ENCODE results near the gene ULK1. TPM values are rescaled to one million over a fixed set of nuclear protein-coding genes. Genes with fewer than 3 reads are reported as not detected.

The ULK1 gene
- total RNA-seq, 1 donor from 2014 or later = 25.3 TPM

GRCh38 chr12:131912518-131913274 lies 18.3 kb downstream of the ULK1 start:
- Mint-ChIP-seq H3K27ac (no peak overlapping the region), H3K27me3 (no peaks in the 10 kb centered on the region), H3K4me1 (no peaks in the 10 kb centered on the region), H3K4me3 (no peak overlapping the region), H3K36me3 (ENCODE audit: low read depth) (peaks cover 3% of the 10 kb centered on the region), H3K9me3 (no peaks in the 10 kb centered on the region)
- intact Hi-C loops (cut with micrococcal nuclease) = no loop called here
- DNase-seq = no peak

GRCh38 chr12:131913666-131914065 lies 19.2 kb downstream of the ULK1 start:
- Mint-ChIP-seq H3K4me3 (no peak overlapping the region), H3K27ac (no peak overlapping the region), H3K4me1 (no peaks in the 10 kb centered on the region), H3K36me3 (ENCODE audit: low read depth) (peaks cover 3% of the 10 kb centered on the region), H3K9me3 (no peaks in the 10 kb centered on the region), H3K27me3 (no peaks in the 10 kb centered on the region)
- no peak for DNase-seq
- intact Hi-C loops (cut with micrococcal nuclease) = no loop called here

GRCh38 chr12:131914179-131914702 lies 19.8 kb downstream of the ULK1 start:
- Mint-ChIP-seq H3K9me3 (no peaks in the 10 kb centered on the region), H3K4me1 (no peaks in the 10 kb centered on the region), H3K27ac (no peak overlapping the region), H3K36me3 (ENCODE audit: low read depth) (no peaks in the 10 kb centered on the region), H3K27me3 (no peaks in the 10 kb centered on the region), H3K4me3 (no peak overlapping the region)
- no peak for DNase-seq
- intact Hi-C loops (cut with micrococcal nuclease) = no loop called here

GRCh38 chr12:131915000-131915689 lies 20.7 kb downstream of the ULK1 start:
- H3K4me1 Mint-ChIP-seq = no peaks in the 10 kb centered on the region
- DNase-seq = no peak
- no peak overlapping the region for H3K4me3 Mint-ChIP-seq
- H3K36me3 Mint-ChIP-seq (ENCODE audit: low read depth) = no peaks in the 10 kb centered on the region
- intact Hi-C loops (cut with micrococcal nuclease) = no loop called here
- H3K27ac Mint-ChIP-seq = no peak overlapping the region
- no peaks in the 10 kb centered on the region for H3K9me3 Mint-ChIP-seq
- no peaks in the 10 kb centered on the region for H3K27me3 Mint-ChIP-seq

GRCh38 chr12:131915823-131916222 lies 21.4 kb downstream of the ULK1 start:
- DNase-seq = no peak
- Mint-ChIP-seq H3K4me1 (no peaks in the 10 kb centered on the region), H3K27ac (no peak overlapping the region), H3K9me3 (no peaks in the 10 kb centered on the region), H3K4me3 (no peak overlapping the region), H3K27me3 (no peaks in the 10 kb centered on the region), H3K36me3 (ENCODE audit: low read depth) (no peaks in the 10 kb centered on the region)
- intact Hi-C loops (cut with micrococcal nuclease) = no loop called here

- Mint-ChIP-seq H3K27me3 (no peaks in the 10 kb centered on the region), H3K36me3 (ENCODE audit: low read depth) (no peaks in the 10 kb centered on the region), H3K27ac (no peak overlapping the region), H3K4me3 (no peak overlapping the region), H3K4me1 (no peaks in the 10 kb centered on the region), H3K9me3 (no peaks in the 10 kb centered on the region)
- intact Hi-C loops (cut with micrococcal nuclease) = no loop called here
- DNase-seq = no peak
These were observed 22.1 kb downstream of the ULK1 start for GRCh38 chr12:131916306-131917138.

GRCh38 chr12:131917139-131917710 lies 22.8 kb downstream of the ULK1 start:
- Mint-ChIP-seq H3K4me1 (no peaks in the 10 kb centered on the region), H3K9me3 (no peaks in the 10 kb centered on the region), H3K27me3 (no peaks in the 10 kb centered on the region), H3K4me3 (no peak overlapping the region), H3K27ac (no peak overlapping the region), H3K36me3 (ENCODE audit: low read depth) (peaks cover 2% of the 10 kb centered on the region)
- intact Hi-C loops (cut with micrococcal nuclease) = no loop called here
- DNase-seq = no peak

- intact Hi-C loops (cut with micrococcal nuclease) = no loop called here
- Mint-ChIP-seq H3K27ac (no peak overlapping the region), H3K4me3 (no peak overlapping the region), H3K9me3 (no peaks in the 10 kb centered on the region), H3K4me1 (no peaks in the 10 kb centered on the region), H3K36me3 (ENCODE audit: low read depth) (peaks cover 2% of the 10 kb centered on the region), H3K27me3 (no peaks in the 10 kb centered on the region)
- no peak for DNase-seq
These were observed 23.4 kb downstream of the ULK1 start for GRCh38 chr12:131917711-131918306.

- Mint-ChIP-seq H3K27ac (no peak overlapping the region), H3K36me3 (ENCODE audit: low read depth) (peaks cover 2% of the 10 kb centered on the region), H3K4me1 (no peaks in the 10 kb centered on the region), H3K9me3 (no peaks in the 10 kb centered on the region), H3K27me3 (no peaks in the 10 kb centered on the region), H3K4me3 (no peak overlapping the region)
- intact Hi-C loops (cut with micrococcal nuclease) = no loop called here
- DNase-seq = no peak
These were observed 24.1 kb downstream of the ULK1 start for GRCh38 chr12:131918311-131919050.

- Mint-ChIP-seq H3K9me3 (no peaks in the 10 kb centered on the region), H3K4me3 (no peak overlapping the region), H3K27me3 (no peaks in the 10 kb centered on the region), H3K36me3 (ENCODE audit: low read depth) (peaks cover 2% of the 10 kb centered on the region), H3K27ac (no peak overlapping the region), H3K4me1 (no peaks in the 10 kb centered on the region)
- DNase-seq = no peak
- intact Hi-C loops (cut with micrococcal nuclease) = no loop called here
These were observed 24.6 kb downstream of the ULK1 start for GRCh38 chr12:131919051-131919347.

GRCh38 chr12:131919366-131920156 lies 25.1 kb downstream of the ULK1 start:
- H3K27me3 Mint-ChIP-seq = no peaks in the 10 kb centered on the region
- no peaks in the 10 kb centered on the region for H3K4me1 Mint-ChIP-seq
- DNase-seq = no peak
- H3K4me3 Mint-ChIP-seq = no peak overlapping the region
- H3K27ac Mint-ChIP-seq = no peak overlapping the region
- intact Hi-C loops (cut with micrococcal nuclease) = no loop called here
- no peaks in the 10 kb centered on the region for H3K9me3 Mint-ChIP-seq
- peaks cover 2% of the 10 kb centered on the region for H3K36me3 Mint-ChIP-seq (ENCODE audit: low read depth)

GRCh38 chr12:131920157-131920508 lies 25.7 kb downstream of the ULK1 start:
- no peaks in the 10 kb centered on the region for H3K27me3 Mint-ChIP-seq
- no peaks in the 10 kb centered on the region for H3K4me1 Mint-ChIP-seq
- H3K27ac Mint-ChIP-seq = no peak overlapping the region
- intact Hi-C loops (cut with micrococcal nuclease) = no loop called here
- no peaks in the 10 kb centered on the region for H3K9me3 Mint-ChIP-seq
- no peak overlapping the region for H3K4me3 Mint-ChIP-seq
- H3K36me3 Mint-ChIP-seq (ENCODE audit: low read depth) = peaks cover 2% of the 10 kb centered on the region
- DNase-seq = no peak
